Astrocyte (in vitro differentiated cells and primary cell): ENCODE data around the gene MAGEB2. TPM values are rescaled to one million over a fixed set of nuclear protein-coding genes. Genes with fewer than 3 reads are reported as not detected.
A peak's percentile ranks its signal among the peaks of the same experiment; 100 is the strongest.

Source experiments
- DNase-seq: peaks from one replicate; pipeline ENCODE4 v3.0.0-alpha.2; 2010; ENCODE audit warnings: low read depth
- FAIRE-seq: peaks from 2 replicates; lab custom pipeline; 2011; peaks lifted over from hg19 to GRCh38; lab: Jason Lieb, UNC
- H2AFZ ChIP-seq: 2 replicates; pipeline ENCODE4 v1.6.0; 2012; ENCODE audit warnings: low read depth, low read length, inconsistent platforms
- H3K27ac ChIP-seq: 2 replicates; pipeline ENCODE4 v1.5.1; 2011; ENCODE audit warnings: low read depth, low read length, inconsistent platforms
- H3K27me3 ChIP-seq: 2 replicates; pipeline ENCODE4 v1.6.0; 2011; ENCODE audit warnings: low read length, inconsistent platforms; ENCODE audit not compliant: insufficient read depth
- H3K36me3 ChIP-seq: 2 replicates; pipeline ENCODE4 v1.5.1; 2011; ENCODE audit warnings: low read length, inconsistent platforms; ENCODE audit not compliant: insufficient read depth
- H3K4me1 ChIP-seq: 2 replicates; pipeline ENCODE4 v1.5.1; 2011; ENCODE audit warnings: low read length, inconsistent platforms; ENCODE audit not compliant: insufficient read depth
- H3K4me2 ChIP-seq: 2 replicates; pipeline ENCODE4 v1.6.0; 2012; ENCODE audit warnings: low read length, inconsistent platforms
- H3K4me3 ChIP-seq: 2 replicates; pipeline ENCODE4 v1.5.1; 2011; ENCODE audit warnings: low read depth, mild to moderate bottlenecking, low read length, inconsistent platforms; ENCODE audit not compliant: insufficient read depth
- H3K79me2 ChIP-seq: 2 replicates; pipeline ENCODE4 v1.6.0; 2012; ENCODE audit warnings: mild to moderate bottlenecking, low read length, inconsistent platforms; ENCODE audit not compliant: insufficient read depth
- H3K9ac ChIP-seq: 2 replicates; pipeline ENCODE4 v1.6.0; 2012; ENCODE audit warnings: mild to moderate bottlenecking, low read length, inconsistent platforms
- H3K9me3 ChIP-seq: 2 replicates; pipeline ENCODE4 v1.5.1; 2012; ENCODE audit warnings: low read depth, mild to moderate bottlenecking, low read length, inconsistent platforms; ENCODE audit not compliant: insufficient read depth
- H4K20me1 ChIP-seq: 2 replicates; pipeline ENCODE4 v1.6.0; 2012; ENCODE audit warnings: low read length, inconsistent platforms; ENCODE audit not compliant: insufficient read depth
- H3K27ac Mint-ChIP-seq: one replicate; pipeline ENCODE4 v1.8.0; 2021; ENCODE audit warnings: mild to moderate bottlenecking, mixed read lengths; ENCODE audit not compliant: unreplicated experiment
- H3K27me3 Mint-ChIP-seq: one replicate; pipeline ENCODE4 v1.8.0; 2021; ENCODE audit warnings: low read depth, mixed read lengths; ENCODE audit not compliant: unreplicated experiment
- H3K36me3 Mint-ChIP-seq: one replicate; pipeline ENCODE4 v1.8.0; 2021; ENCODE audit warnings: low read depth, mixed read lengths; ENCODE audit not compliant: unreplicated experiment
- H3K4me1 Mint-ChIP-seq: one replicate; pipeline ENCODE4 v1.8.0; 2021; ENCODE audit warnings: low read depth, mixed read lengths; ENCODE audit not compliant: unreplicated experiment
- H3K4me3 Mint-ChIP-seq: one replicate; pipeline ENCODE4 v1.8.0; 2021; ENCODE audit warnings: mild to moderate bottlenecking, moderate library complexity, mixed read lengths; ENCODE audit not compliant: unreplicated experiment
- H3K9me3 Mint-ChIP-seq: one replicate; pipeline ENCODE4 v1.8.0; 2021; ENCODE audit warnings: mild to moderate bottlenecking, mixed read lengths; ENCODE audit not compliant: unreplicated experiment
- CTCF ChIP-seq: IDR thresholded peaks from 2 replicates; pipeline ENCODE4 v1.5.1; 2011; ENCODE audit warnings: low read depth, mild to moderate bottlenecking, inconsistent platforms, low read length, moderate library complexity; ENCODE audit not compliant: insufficient read depth
- EZH2 ChIP-seq: IDR thresholded peaks from 2 replicates; pipeline ENCODE4 v1.6.1; 2012; ENCODE audit warnings: mild to moderate bottlenecking, low read length, inconsistent platforms; ENCODE audit not compliant: insufficient read depth
- total RNA-seq: library from RNA; stranded (reverse); gene quantifications from 2 replicates; pipeline ENCODE4 v1.2.1, GENCODE V29; 2021

The MAGEB2 gene
- total RNA-seq, 1 donor from 2014 or later = not detected

- no peak for DNase-seq
- H3K9me3 ChIP-seq = no peaks in the 10 kb centered on the region
- no peaks in the 10 kb centered on the region for H3K79me2 ChIP-seq
- no peak overlapping the region for H3K4me3 ChIP-seq
- H3K27me3 ChIP-seq = no peaks in the 10 kb centered on the region
- no peaks in the 10 kb centered on the region for H3K36me3 Mint-ChIP-seq
- no peak overlapping the region for H3K4me2 ChIP-seq
- H4K20me1 ChIP-seq = no peaks in the 10 kb centered on the region
- peaks cover 5% of the 10 kb centered on the region for H3K9me3 Mint-ChIP-seq
- H3K4me1 Mint-ChIP-seq = no peaks in the 10 kb centered on the region
- peak; percentile 41 for FAIRE-seq
- no peak for TF ChIP-seq CTCF
- H3K27ac ChIP-seq = no peak overlapping the region
- no peaks in the 10 kb centered on the region for H3K36me3 ChIP-seq
- H2AFZ ChIP-seq = no peak overlapping the region
- no peak overlapping the region for H3K9ac ChIP-seq
- H3K27ac Mint-ChIP-seq = no peak overlapping the region
- H3K4me1 ChIP-seq = no peaks in the 10 kb centered on the region
- H3K27me3 Mint-ChIP-seq = no peaks in the 10 kb centered on the region
- no peak overlapping the region for H3K4me3 Mint-ChIP-seq
Observed at GRCh38 chrX:30259927-30260326, 44.6 kb downstream of the MAGEB2 start.

GRCh38 chrX:30261012-30261411, 45.6 kb downstream of the MAGEB2 start:
- no peak for FAIRE-seq
- DNase-seq = no peak
- Histone ChIP-seq H4K20me1 (no peaks in the 10 kb centered on the region), H3K9ac (no peak overlapping the region), H3K79me2 (no peaks in the 10 kb centered on the region), H3K4me2 (no peak overlapping the region), H3K36me3 (no peaks in the 10 kb centered on the region), H3K27ac (no peak overlapping the region), H3K4me3 (no peak overlapping the region), H3K9me3 (no peaks in the 10 kb centered on the region), H3K27me3 (no peaks in the 10 kb centered on the region), H2AFZ (no peak overlapping the region), H3K4me1 (no peaks in the 10 kb centered on the region)
- Mint-ChIP-seq H3K9me3 (no peaks in the 10 kb centered on the region), H3K36me3 (no peaks in the 10 kb centered on the region), H3K27ac (no peak overlapping the region), H3K4me1 (no peaks in the 10 kb centered on the region), H3K27me3 (peaks cover 2% of the 10 kb centered on the region), H3K4me3 (no peak overlapping the region)
- TF ChIP-seq CTCF (no peak), EZH2 (no peak)

GRCh38 chrX:30262763-30263162, 47.4 kb downstream of the MAGEB2 start:
- H3K27ac ChIP-seq = no peak overlapping the region
- H3K4me3 Mint-ChIP-seq = no peak overlapping the region
- H3K9me3 ChIP-seq = no peaks in the 10 kb centered on the region
- no peaks in the 10 kb centered on the region for H3K27me3 ChIP-seq
- no peak overlapping the region for H3K4me2 ChIP-seq
- H4K20me1 ChIP-seq = no peaks in the 10 kb centered on the region
- H3K36me3 Mint-ChIP-seq = no peaks in the 10 kb centered on the region
- DNase-seq (no peak), FAIRE-seq (no peak)
- H3K4me1 ChIP-seq = no peaks in the 10 kb centered on the region
- no peak overlapping the region for H3K27ac Mint-ChIP-seq
- TF ChIP-seq CTCF (no peak), EZH2 (no peak)
- H3K4me3 ChIP-seq = no peak overlapping the region
- no peak overlapping the region for H2AFZ ChIP-seq
- H3K9ac ChIP-seq = no peak overlapping the region
- no peaks in the 10 kb centered on the region for H3K79me2 ChIP-seq
- no peaks in the 10 kb centered on the region for H3K9me3 Mint-ChIP-seq
- H3K36me3 ChIP-seq = no peaks in the 10 kb centered on the region
- no peaks in the 10 kb centered on the region for H3K4me1 Mint-ChIP-seq
- peaks cover 2% of the 10 kb centered on the region for H3K27me3 Mint-ChIP-seq

Other genes starting within 250 kb of the MAGEB2 start
- not detected in 2 replicates for gene MAGEB3, start 15.1 kb downstream of the MAGEB2 start, total RNA-seq
- not detected in 2 replicates for gene MAGEB4, start 26.4 kb downstream of the MAGEB2 start, total RNA-seq
- not detected in 2 replicates for gene MAGEB1, start 31.6 kb downstream of the MAGEB2 start, total RNA-seq
- gene NR0B1, start 93.8 kb downstream of the MAGEB2 start, total RNA-seq = 0.25 TPM in 1 of 2 replicates, not detected in the other